Left renal cortex interstitium (tissue), 4 donors: ENCODE results near the gene TMEM222. TPM values are rescaled to one million over a fixed set of nuclear protein-coding genes. Genes with fewer than 3 reads are reported as not detected.
"Not testable (repeated sequence)": the region's sequence is repeated elsewhere in the genome, so short reads cannot be mapped to it uniquely, and the experiment has no call there.

Source experiments
- DNase-seq, 4 donors: peaks; one replicate each; pipeline ENCODE4 v3.0.0-alpha.2; 2013; ENCODE audit warnings: low read depth in 4 of 4, low spot score in 2 of 4, missing footprints in 1 of 4
- polyA plus RNA-seq, 4 donors: library from polyadenylated mRNA; unstranded; fragments of 120-200 nt; gene quantifications; one replicate each; pipeline ENCODE4 v1.2.1, GENCODE V29; 2013; ENCODE audit not compliant: insufficient read length in 4 of 4

TMEM222 gene
- polyA plus RNA-seq, 4 donors: 38.1 to 48.5 (median 41.4) TPM

DNA sequence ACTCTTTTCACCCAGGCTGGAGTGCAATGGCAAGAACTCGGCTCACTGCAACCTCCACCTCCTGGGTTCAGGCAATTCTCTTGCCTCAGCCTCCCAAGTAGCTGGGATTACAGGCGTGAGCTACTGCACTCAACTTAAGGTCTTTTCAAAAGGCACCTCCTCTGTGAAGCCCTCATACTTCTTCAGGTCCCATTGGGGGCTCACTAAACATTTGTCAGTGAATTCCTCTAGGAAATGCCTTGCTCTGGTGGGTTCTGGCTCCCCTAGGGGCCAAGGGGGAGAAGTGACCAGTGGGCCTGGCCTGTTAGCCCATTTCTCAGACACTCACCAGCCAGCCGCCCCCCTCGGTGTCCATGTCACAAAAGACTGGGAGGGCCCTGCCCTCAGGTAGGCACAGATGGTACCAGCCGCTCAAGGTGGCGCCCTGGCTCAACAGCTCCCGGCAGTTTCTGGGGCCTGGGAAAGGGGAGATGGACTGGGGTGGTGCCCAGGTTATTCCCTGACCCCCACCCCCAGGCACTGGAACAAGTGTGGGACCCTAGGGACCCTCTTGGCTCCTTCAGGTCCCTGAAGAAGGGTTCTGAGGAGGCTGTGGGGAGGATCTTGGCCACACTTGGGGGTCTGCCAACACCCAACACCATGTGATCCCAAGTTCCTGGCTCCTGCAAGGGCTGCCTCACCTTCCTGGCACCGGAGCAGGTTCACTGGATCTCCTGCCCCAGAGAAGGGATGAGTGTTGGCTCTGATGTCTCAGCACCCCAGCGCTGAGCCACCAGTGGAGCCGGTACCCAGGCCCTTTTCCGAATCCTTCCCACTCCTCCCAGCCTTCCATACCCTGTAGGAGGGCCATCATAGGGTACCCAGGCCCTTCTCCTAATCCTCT, 51.1 kb downstream of the TMEM222 start:
- no peak for DNase-seq

DNA sequence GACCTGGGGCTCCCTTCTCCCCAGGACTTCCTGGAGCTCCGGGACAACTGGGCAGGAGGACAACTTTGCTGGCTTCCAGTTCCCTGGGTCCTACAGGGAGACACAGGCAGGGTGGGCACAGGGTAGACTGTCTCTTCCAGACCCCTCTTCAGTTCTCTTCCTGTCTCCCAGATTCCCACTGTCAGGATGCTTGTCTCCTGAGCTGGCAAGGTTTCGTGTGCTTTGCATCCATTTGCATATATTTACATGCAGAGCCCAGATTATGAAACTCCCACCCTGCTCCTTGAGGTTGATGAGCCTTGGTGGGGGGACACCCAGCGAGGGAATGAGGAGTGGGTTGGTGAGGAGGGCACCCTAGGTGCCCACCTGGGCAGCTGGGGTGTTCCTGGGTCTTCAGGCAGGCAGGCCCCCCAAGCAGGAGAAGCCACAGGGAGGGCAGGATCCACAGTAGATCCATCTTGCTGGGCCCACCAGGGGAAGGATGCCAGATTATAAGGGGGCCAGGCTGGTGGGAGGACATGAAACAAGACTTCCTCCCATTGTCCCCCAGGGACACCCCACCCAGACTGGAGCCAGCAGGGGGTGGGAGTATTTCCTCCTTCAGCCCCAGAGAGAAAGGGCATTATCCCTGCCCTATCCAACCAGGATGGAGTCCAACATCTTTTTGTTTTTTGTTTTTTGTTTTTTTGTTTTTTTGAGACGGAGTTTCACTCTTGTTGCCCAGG, 52.6 kb downstream of the TMEM222 start, which contains the start of gene FCN3:
FCN3 (minus strand) TSS at position 463 of the 725 bp plus-strand sequence; CDS start at position 457, 6 bp downstream.
- no peak for DNase-seq

DNA sequence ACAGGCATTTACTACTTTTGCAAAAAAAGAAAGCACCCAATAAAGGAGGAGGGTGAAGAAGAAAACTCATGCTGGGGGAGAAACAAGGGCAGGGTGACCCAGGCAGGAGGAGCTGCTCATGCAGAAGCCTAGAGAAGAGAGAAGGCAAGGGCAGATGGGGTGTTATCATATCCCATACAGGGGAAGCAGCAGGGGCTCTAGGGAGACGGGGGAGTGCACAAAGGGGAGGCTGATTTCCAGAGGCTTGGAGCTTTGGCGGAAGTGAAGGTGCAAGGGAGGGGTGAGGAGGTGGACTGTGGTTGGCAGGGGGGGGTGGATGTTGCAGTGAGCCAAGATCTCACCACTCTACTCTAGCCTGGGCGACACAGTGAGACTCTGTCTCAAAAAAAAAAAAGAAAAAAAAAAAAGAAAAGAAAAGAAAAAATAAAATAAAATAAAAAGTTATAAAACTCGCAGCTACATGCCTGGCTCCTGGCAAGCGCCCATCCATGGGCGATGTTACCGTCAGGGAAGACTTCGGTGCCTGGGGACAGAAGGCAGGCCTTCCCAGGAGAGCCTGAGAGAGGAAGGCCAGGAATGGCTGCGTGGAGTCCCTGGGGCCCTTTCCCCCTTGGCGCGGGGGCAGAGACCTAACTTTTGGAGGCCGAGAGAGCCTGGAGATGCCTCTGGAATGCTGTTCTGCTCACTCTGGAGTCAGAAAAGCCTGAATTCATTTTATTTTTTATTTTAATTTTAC, 56.0 kb downstream of the TMEM222 start:
- DNase-seq: no peak

DNA sequence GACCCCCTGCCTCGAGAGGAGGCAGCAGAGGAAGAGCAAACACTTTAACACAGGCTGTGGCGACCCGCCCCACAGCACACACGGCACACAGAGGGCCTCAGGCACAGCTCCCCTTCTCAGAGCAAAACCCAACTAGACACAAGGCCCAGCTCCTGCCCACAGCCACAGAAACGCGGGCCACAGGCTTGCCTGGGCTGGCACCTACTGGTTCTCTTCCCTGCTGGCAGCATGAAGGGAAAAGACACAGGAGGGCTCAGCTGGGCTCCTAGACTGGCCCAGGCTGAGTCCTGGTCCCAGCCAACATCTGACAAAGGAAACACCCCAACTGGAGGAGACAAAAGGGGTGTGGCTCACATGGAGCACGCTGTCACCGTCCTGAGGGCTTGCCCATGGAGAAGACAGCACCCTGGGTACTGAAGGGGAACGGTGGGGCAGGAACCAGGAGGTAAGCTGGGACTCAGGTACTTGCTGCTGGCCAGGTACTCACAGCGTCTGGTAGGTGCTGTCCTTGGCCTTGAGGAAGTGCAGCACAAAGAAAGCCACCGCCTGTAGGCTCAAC, 57.7 kb downstream of the TMEM222 start:
- no peak for DNase-seq

DNA sequence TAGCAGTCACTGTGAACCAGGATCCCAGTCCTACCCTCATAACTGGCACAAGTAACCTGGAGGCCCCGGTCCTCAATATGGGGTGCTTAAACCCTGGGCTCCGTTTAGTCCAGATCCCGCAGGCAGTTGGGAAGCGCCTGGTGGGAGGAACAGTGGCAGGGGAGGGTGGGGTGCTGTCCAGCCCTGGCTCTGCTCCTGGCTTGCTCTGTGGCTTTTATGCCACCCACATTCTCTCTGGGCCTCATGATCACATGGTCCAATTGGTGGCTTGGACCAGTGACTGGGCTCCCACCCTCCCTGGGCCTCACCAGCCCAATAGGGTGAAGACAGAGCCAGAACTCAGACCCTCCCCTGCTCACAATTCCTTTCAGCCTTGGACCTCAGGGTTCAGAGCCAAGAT, 58.3 kb downstream of the TMEM222 start:
- DNase-seq: no peak

DNA sequence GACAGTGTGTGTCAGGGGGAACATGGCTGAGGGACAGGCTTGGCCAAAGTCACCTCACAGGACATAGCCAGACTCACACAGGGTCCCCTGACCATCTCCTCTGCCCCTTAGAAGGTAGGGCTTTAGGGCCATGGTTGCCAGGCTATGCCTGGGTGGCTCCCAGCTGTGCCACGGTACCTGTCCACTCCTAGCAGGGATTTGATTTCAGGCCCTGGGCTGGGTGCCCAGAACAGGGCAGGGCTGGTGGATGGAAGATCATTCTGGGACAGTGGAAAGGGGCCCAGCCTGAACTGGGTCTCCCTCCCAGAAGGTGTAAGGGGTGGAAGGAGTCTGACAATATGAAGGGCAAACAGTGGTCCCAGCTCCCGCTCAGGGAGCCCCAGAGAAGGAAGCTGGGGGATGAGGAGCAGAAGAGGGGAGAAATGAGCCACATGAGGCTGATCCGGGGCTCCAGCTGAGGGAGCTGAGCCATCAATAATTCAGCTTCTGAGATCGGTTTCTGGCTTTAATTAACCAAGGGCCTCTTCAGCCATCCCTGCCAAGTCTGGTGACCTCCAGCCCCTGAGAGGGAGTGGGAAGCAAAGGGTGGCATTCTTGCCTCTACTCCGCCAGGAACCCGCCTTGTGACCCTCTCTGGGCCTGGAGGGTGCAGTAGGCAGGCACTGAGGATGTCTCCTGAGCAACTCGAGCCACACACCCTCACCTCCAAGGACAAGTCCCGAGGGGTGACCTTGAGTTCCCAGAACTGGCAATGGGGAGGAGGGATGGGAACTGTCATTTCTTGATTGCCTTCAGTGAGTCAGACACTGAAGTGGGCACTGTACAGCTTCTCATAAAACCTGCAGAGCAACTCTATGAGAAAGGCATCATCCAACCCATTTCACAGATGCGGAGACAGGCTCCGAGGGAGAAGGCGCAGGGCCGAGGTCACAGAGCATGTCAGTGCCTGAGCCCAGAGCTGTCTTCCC, 59.1 kb downstream of the TMEM222 start:
- no peak for DNase-seq

DNA sequence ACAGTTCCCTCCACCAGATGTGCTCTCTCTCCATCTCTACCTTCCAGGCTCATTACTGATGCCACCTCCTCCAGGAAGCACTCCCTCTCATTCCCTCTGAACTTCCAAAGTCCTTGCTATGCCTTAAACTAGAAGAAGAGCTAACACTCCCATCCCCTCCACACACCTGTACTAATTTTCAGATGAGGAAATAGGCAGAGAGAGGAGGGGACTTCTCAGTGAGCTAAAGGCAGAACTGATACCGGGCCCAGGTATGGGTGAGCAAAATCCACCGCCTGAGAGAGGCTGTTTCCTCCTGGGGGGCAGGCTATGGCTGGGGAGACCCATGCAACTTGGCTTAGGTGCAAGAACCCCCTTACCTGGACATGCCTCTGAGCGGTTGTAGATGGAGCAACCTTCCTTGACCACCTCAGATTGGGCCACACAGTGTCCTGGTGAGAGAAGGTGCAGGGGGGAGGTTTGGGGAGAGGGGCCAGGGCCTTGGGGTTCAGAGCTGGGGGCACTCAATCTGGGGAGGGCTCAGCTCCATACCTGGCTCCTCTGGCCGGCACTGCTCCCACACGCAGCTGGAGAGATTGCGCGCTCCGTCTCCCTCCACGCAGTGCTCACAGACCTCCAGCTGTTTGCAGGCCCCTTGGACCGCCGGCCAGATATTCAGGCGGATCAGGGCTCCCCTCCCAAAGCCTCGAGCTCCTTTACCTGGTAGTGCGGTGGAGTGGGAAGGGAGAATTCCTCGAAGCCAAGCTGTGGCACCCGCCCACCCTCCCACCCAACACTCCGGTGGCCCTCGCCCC, 60.2 kb downstream of the TMEM222 start:
- DNase-seq: no peak

DNA sequence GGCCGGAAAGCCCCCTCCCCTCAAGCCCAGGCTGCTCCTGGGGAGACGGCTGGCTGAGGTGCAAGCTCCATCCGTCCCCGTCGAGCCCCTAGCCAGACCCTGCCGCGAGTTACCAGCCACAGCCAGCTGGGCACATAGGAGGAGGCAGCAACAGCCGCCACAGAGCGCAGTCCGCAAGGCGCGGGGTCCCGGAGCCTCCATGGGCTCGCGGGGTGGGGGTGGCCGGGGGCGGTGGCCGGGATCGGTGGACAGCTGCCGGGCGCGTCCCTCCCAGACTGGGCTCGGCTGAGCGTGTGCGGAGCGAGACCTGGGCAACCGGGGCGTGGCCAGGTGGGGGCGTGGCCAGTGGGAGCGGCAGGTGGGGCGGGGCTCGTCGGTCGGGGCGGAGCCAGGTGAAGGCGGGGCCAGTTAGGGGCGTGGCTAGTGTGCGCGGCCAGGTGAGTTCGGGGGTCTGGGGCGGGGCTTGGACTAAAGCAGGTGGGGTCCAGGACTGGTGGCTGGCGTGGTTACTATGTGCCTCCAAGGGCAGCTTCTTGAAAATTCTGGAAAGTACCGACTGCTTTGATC, 61.2 kb downstream of the TMEM222 start, which contains the start of gene CD164L2:
CD164L2 (minus strand) TSS at position 295 of the 567 bp plus-strand sequence; CDS start at position 201, 94 bp downstream.
- DNase-seq: no peak

DNA sequence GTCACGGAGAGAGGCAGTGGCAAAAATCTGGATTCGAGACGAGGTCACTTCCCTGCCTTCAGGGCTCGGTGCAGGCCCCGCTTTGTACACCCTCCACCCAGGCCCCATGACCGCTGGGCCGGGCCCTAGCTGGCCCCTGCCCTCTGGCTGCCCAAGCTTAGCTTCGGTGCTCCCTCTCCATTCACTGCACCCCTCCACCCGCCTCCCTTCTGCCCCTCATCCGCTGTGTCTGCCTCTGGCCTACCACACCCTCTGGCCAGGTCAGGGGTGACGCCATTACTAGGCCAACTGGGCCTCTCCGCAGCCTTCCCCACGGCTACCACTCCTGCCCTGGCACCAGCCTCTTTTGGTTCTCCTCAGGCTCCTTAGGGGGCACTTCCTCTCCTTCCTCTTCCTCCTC, 61.7 kb downstream of the TMEM222 start:
- DNase-seq: no peak

DNA sequence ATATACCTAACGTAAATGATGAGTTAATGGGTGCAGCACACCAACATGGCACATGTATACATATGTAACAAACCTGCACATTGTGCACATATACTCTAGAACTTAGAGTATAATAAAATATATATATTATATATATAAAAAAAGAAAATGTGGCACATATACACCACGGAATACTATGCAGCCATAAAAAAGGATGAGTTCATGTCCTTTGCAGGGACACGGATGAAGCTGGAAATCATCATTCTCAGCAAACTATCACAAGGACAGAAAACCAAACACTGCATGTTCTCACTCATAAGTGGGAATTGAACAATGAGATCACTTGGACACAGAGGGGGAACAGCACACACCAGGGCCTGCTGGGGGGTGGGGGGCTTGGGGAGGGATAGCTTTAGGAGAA, 62.8 kb downstream of the TMEM222 start:
- DNase-seq: not testable (repeated sequence)

Other genes with a start within 250 kb of the TMEM222 start
- 10 to 100 TPM; 22.3 to 34.0 (median 23.3) TPM for gene SLC9A1, start 167.0 kb upstream of the TMEM222 start, polyA plus RNA-seq
- gene WDTC1, start 87.5 kb upstream of the TMEM222 start, polyA plus RNA-seq: 10 to 100 TPM; 38.5 to 56.0 (median 46.7) TPM
- gene SYTL1, start 19.9 kb downstream of the TMEM222 start, polyA plus RNA-seq: 10 to 100 TPM in 3 of 4 donors, 1 to 10 TPM in 1; 8.3 to 16.4 (median 12.1) TPM
- 10 to 100 TPM in 1 of 4 donors, 1 to 10 TPM in 3; 5.5 to 11.3 (median 9.4) TPM for gene MAP3K6, start 44.8 kb downstream of the TMEM222 start, polyA plus RNA-seq
- 1 to 10 TPM; 1.4 to 3.1 (median 2.4) TPM for gene FCN3, start 52.7 kb downstream of the TMEM222 start, polyA plus RNA-seq
- gene CD164L2, start 61.2 kb downstream of the TMEM222 start, polyA plus RNA-seq: under 1 TPM; 0.08 to 0.68 (median 0.45) TPM
- gene GPR3, start 70.5 kb downstream of the TMEM222 start, polyA plus RNA-seq: 1 to 10 TPM in 2 of 4 donors, under 1 TPM in 2; 0.88 to 1.2 (median 1.0) TPM
- 100 to 1,000 TPM; 116 to 135 (median 124) TPM for gene WASF2, start 168.0 kb downstream of the TMEM222 start, polyA plus RNA-seq